Lung (tissue), 12 donors: ENCODE results near the gene CEP70. TPM values are rescaled to one million over a fixed set of nuclear protein-coding genes. Genes with fewer than 3 reads are reported as not detected.
A peak's percentile ranks its signal among the peaks of the same experiment; 100 is the strongest.

Source experiments
- ATAC-seq: fragments of 200-7000 bp; cut with Tn5 transposase; one replicate; pipeline ENCODE4 v1.9.1; 2020; ENCODE audit warnings: moderate number of reproducible peaks; ENCODE audit not compliant: insufficient read depth, low FRiP score
- DNase-seq, 3 donors: peaks; one replicate each; pipeline ENCODE4 v3.0.0-alpha.2; 2013 to 2017
- H3K27ac ChIP-seq, 2 donors: one replicate each; pipeline ENCODE4 v1.5.1; 2013; ENCODE audit warnings: mild to moderate bottlenecking in 2 of 2, moderate library complexity in 2 of 2, control low read depth in 1 of 2, inconsistent platforms in 1 of 2, low read depth in 1 of 2, low read length in 1 of 2
- H3K27me3 ChIP-seq, 3 donors: one replicate each; pipeline ENCODE4 v1.5.1; 2013; ENCODE audit warnings: low read length in 2 of 3; ENCODE audit not compliant: control insufficient read depth in 3 of 3, insufficient read depth in 3 of 3
- H3K36me3 ChIP-seq, 4 donors: one replicate each; pipeline ENCODE4 v1.5.1; 2013; ENCODE audit warnings: low read length in 4 of 4, mild to moderate bottlenecking in 1 of 4, moderate library complexity in 1 of 4; ENCODE audit not compliant: control insufficient read depth in 4 of 4, insufficient read depth in 4 of 4
- H3K4me1 ChIP-seq, 5 donors: one replicate each; pipeline ENCODE4 v1.5.1; 2013; ENCODE audit warnings: low read length in 5 of 5, mild to moderate bottlenecking in 2 of 5, moderate library complexity in 1 of 5; ENCODE audit not compliant: control insufficient read depth in 5 of 5, insufficient read depth in 5 of 5
- H3K4me3 ChIP-seq: one replicate; pipeline ENCODE4 v1.5.1; 2013; ENCODE audit warnings: mild to moderate bottlenecking, control low read depth, moderate library complexity
- H3K9ac ChIP-seq, 2 donors: one replicate each; pipeline ENCODE4 v1.5.1; 2013; ENCODE audit warnings: low read length in 2 of 2, control low read depth in 1 of 2; ENCODE audit not compliant: insufficient read depth in 1 of 2
- H3K9me3 ChIP-seq, 4 donors: one replicate each; pipeline ENCODE4 v1.5.1; 2013; ENCODE audit warnings: low read length in 3 of 4, mild to moderate bottlenecking in 1 of 4, moderate library complexity in 1 of 4; ENCODE audit not compliant: control insufficient read depth in 4 of 4, insufficient read depth in 3 of 4
- CTCF ChIP-seq: IDR thresholded peaks from 2 replicates; pipeline ENCODE4 v1.5.1; 2012; ENCODE audit warnings: mild to moderate bottlenecking; ENCODE audit errors: control extremely low read depth, extremely low read depth
- WGBS, 2 donors: extraction: QIAGEN DNeasy Blood & Tissue Kit; methylation state at CpG; one replicate each; pipeline ENCODE4 v1.1.7; 2013; 5-methylcytosine and 5-hydroxymethylcytosine counted together
- polyA plus RNA-seq, 2 donors: library from polyadenylated mRNA; stranded (reverse); fragments of 200-250 nt; gene quantifications; one replicate each; pipeline ENCODE4 v1.2.1, GENCODE V29; 2013
- total RNA-seq, 2 donors: library from RNA; depleted of rRNA in 1 of 2; stranded (reverse); fragments of >200 nt in 1 of 2; gene quantifications; one replicate each; pipeline ENCODE4 v1.2.1, GENCODE V29; 2014 to 2021
- donor health status: control.
- donor health status: control.
- donor health status: Bipolar disorder and iron deficiency.
- donor health status: healthy.
- donor health status: DM: yes; HTN: yes; CAD: no.

Gene CEP70
- total and polyA plus RNA-seq, 4 donors: 19.5 to 137 (median 32.5) TPM

GRCh38 chr3:138477120-138477519, 116.9 kb downstream of the CEP70 start:
- peak; percentile 17 for ATAC-seq
- Histone ChIP-seq H3K9me3 (no peaks in the 10 kb centered on the region), H3K27me3 (no peaks in the 10 kb centered on the region), H3K36me3 (peaks cover 0 to 5% (median 0%) of the 10 kb centered on the region in 4 donors), H3K9ac (no peak overlapping the region), H3K4me3 (no peak overlapping the region), H3K27ac (no peak overlapping the region), H3K4me1 (peaks cover 0 to 4% (median 0%) of the 10 kb centered on the region in 5 donors)
- no peak for TF ChIP-seq CTCF
- DNase-seq: peak in 2 of 3 donors; percentile 7 to 37

- H3K4me1 ChIP-seq: peaks cover 0 to 4% (median 0%) of the 10 kb centered on the region in 5 donors
- H3K27me3 ChIP-seq: no peaks in the 10 kb centered on the region
- TF ChIP-seq CTCF: no peak
- H3K9me3 ChIP-seq: no peaks in the 10 kb centered on the region
- H3K9ac ChIP-seq: no peak overlapping the region
- DNase-seq (no peak), ATAC-seq (no peak)
- no peak overlapping the region for H3K4me3 ChIP-seq
- peak overlapping the region in 1 of 2 donors; percentile 15 for H3K27ac ChIP-seq
- H3K36me3 ChIP-seq: peaks cover 0 to 5% (median 0%) of the 10 kb centered on the region in 4 donors
- 75 to 95% methylated on average over 2 of the region's 2 CpGs for WGBS, 2 donors
Measured at GRCh38 chr3:138476526-138476925, 117.5 kb downstream of the CEP70 start.

GRCh38 chr3:138474163-138474562, 119.9 kb downstream of the CEP70 start:
- no peak for TF ChIP-seq CTCF
- WGBS, 2 donors: 40 to 49% methylated on average over 6 of the region's 6 CpGs
- Histone ChIP-seq H3K27me3 (no peaks in the 10 kb centered on the region), H3K4me3 (no peak overlapping the region), H3K9ac (no peak overlapping the region), H3K27ac (peak overlapping the region in 1 of 2 donors; percentile 67), H3K36me3 (peaks cover 0 to 5% (median 0%) of the 10 kb centered on the region in 4 donors), H3K9me3 (no peaks in the 10 kb centered on the region), H3K4me1 (peaks cover 0 to 9% (median 0%) of the 10 kb centered on the region in 5 donors)
- ATAC-seq: peak; percentile 38
- peak; percentile 61 to 87 (median 83) for DNase-seq

DNA sequence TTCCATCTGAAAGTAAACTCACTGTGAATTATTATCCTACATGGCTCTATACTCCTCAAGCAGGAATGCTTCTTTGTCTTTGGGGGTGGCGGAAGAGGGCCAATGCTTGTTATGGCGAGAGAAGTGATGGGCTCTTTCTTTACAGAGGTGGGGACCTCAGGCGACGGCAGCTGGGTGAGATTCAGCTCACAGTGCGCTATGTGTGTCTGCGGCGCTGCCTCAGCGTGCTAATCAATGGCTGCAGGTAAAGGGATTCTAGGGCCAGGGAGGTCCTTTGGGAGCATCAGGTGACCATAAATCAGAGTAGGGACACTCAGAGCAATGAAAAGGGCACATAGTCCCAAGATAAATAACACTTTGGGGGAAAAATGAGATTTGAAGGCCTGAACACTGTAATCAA, 120.7 kb downstream of the CEP70 start:
- Histone ChIP-seq H3K4me3 (no peak overlapping the region), H3K9me3 (no peaks in the 10 kb centered on the region), H3K9ac (no peak overlapping the region), H3K4me1 (peaks cover 0 to 12% (median 0%) of the 10 kb centered on the region in 5 donors), H3K36me3 (peaks cover 0 to 9% (median 0%) of the 10 kb centered on the region in 4 donors), H3K27ac (peak overlapping the region in 1 of 2 donors; percentile 7), H3K27me3 (no peaks in the 10 kb centered on the region)
- WGBS, 2 donors: 97 to 98% methylated on average over 8 of the region's 8 CpGs
- no peak for DNase-seq
- no peak for TF ChIP-seq CTCF
- ATAC-seq: no peak
